HepG2 (cell line): ENCODE measurements around the gene SBK2. TPM values are rescaled to one million over a fixed set of nuclear protein-coding genes. Genes with fewer than 3 reads are reported as not detected.

Source experiments
- ATAC-seq: fragments of 200-7000 bp; cut with Tn5 transposase; 3 replicates; pipeline ENCODE4 v1.9.1; 2020; ENCODE audit warnings: mild to moderate bottlenecking, moderate library complexity
- BruUV-seq: library from RNA; stranded (reverse); fragments of 400-500 nt; replicated peaks from 2 replicates; lab custom pipeline; 2021; lab: Mats Ljungman, UMichigan
- CTCF ChIA-PET: fragments of 300-600 bp; formaldehyde crosslinking; extraction: SDS; loops from one replicate; lab custom pipeline; 2021; ENCODE audit warnings: low total read pairs, inconsistent platforms, low intra/inter-chr PET ratio; lab: Yijun Ruan, JAX
- POLR2A ChIA-PET: fragments of 350-600 bp; sonication (Branson Sonifier 250); formaldehyde crosslinking; loops from one replicate; lab custom pipeline; 2020; ENCODE audit warnings: antibody characterized with exemption, inconsistent platforms; lab: Yijun Ruan, JAX
- DNase-seq: peaks from one replicate; pipeline ENCODE4 v3.0.0-alpha.2; 2015; ENCODE audit warnings: low spot score
- FAIRE-seq: peaks from 3 replicates; lab custom pipeline; 2011; peaks lifted over from hg19 to GRCh38; lab: Jason Lieb, UNC
- H2AFZ ChIP-seq: one replicate; pipeline ENCODE4 v1.6.1; 2011; ENCODE audit warnings: low read length, inconsistent platforms
- H3K27ac ChIP-seq: fragments of 300-600 bp; 3 replicates; pipeline ENCODE4 v1.8.0; 2011; ENCODE audit warnings: mixed run types, mild to moderate bottlenecking, mixed read lengths, low read length, inconsistent platforms; ENCODE audit not compliant: insufficient read depth; ENCODE audit errors: extremely low read length
- H3K27me3 ChIP-seq, 2 experiments: fragments of 200-600 bp in 1 of 2; 2 replicates in 1 of 2; 3 replicates in 1 of 2; pipeline versions ENCODE4 v1.6.0 to v1.8.0; 2011; ENCODE audit warnings: low read length in 2 of 2, mild to moderate bottlenecking in 2 of 2, moderate library complexity in 2 of 2, inconsistent platforms in 1 of 2; ENCODE audit not compliant: insufficient read depth in 2 of 2, control insufficient read depth in 1 of 2
- H3K36me3 ChIP-seq, 2 experiments: fragments of 200-600 bp in 1 of 2; replicated peaks in 1 of 2; 2 replicates in 1 of 2; 3 replicates in 1 of 2; pipeline versions ENCODE4 v1.5.1 to v1.8.0; 2011; ENCODE audit warnings: low read length in 2 of 2, inconsistent platforms in 1 of 2; ENCODE audit not compliant: insufficient read depth in 2 of 2, control insufficient read depth in 1 of 2
- H3K4me1 ChIP-seq: 2 replicates; pipeline ENCODE4 v1.5.1; 2012; ENCODE audit warnings: low read length, inconsistent platforms; ENCODE audit not compliant: insufficient read depth
- H3K4me2 ChIP-seq: 2 replicates; pipeline ENCODE4 v1.6.0; 2011; ENCODE audit warnings: low read depth, low read length, inconsistent platforms
- H3K4me3 ChIP-seq, 3 experiments: fragments of 200-600 bp in 1 of 3; sonication (generic), shearing (Covaris generic) in 1 of 3; replicated peaks in 1 of 3; 2 replicates each; pipeline ENCODE4 v1.5.1; 2011 to 2016; ENCODE audit warnings: low read length in 3 of 3, inconsistent platforms in 2 of 3, low read depth in 2 of 3, mild to moderate bottlenecking in 2 of 3, control low read depth in 1 of 3, mixed read lengths in 1 of 3; ENCODE audit not compliant: insufficient read depth in 1 of 3
- H3K79me2 ChIP-seq: one replicate; pipeline ENCODE4 v1.6.1; 2011; ENCODE audit warnings: low read length, inconsistent platforms; ENCODE audit not compliant: insufficient read depth
- H3K9ac ChIP-seq: 2 replicates; pipeline ENCODE4 v1.6.0; 2011; ENCODE audit warnings: mild to moderate bottlenecking, low read depth, low read length, inconsistent platforms; ENCODE audit not compliant: insufficient read depth
- H3K9me3 ChIP-seq: 2 replicates; pipeline ENCODE4 v1.5.1; 2012; ENCODE audit warnings: mild to moderate bottlenecking, low read length
- H4K20me1 ChIP-seq: 2 replicates; pipeline ENCODE4 v1.6.0; 2011; ENCODE audit warnings: inconsistent platforms, mild to moderate bottlenecking, low read length, moderate library complexity; ENCODE audit not compliant: insufficient read depth
- ATF7-NPFF ChIP-seq: sonication (generic); formaldehyde crosslinking; IDR thresholded peaks from 2 replicates; pipeline ENCODE4 v1.8.1; 2023; ENCODE audit warnings: mild to moderate bottlenecking, low read depth, missing genetic modification reagents, moderate library complexity
- DMAP1 ChIP-seq: IDR thresholded peaks from 2 replicates; pipeline ENCODE4 v1.6.1; 2016
- NFE2L2 ChIP-seq: fragments of 150-350 bp; IDR thresholded peaks from 2 replicates; pipeline ENCODE4 v1.6.1; 2014; ENCODE audit warnings: low read length
- NR2F2 ChIP-seq: IDR thresholded peaks from 2 replicates; pipeline ENCODE4 v1.6.1; 2012; ENCODE audit warnings: low read depth, inconsistent platforms, borderline replicate concordance
- PCBP2 ChIP-seq: fragments of 200-400 bp; formaldehyde crosslinking; optimal IDR thresholded peaks from 2 replicates; pipeline ENCODE3; 2018; ENCODE audit warnings: low read length, low read depth; ENCODE audit not compliant: poor library complexity, severe bottlenecking
- SETDB1 ChIP-seq: sonication (generic); formaldehyde crosslinking; IDR thresholded peaks from 2 replicates; pipeline ENCODE4 v1.5.1; 2020; ENCODE audit warnings: missing genetic modification reagents, mild to moderate bottlenecking, borderline replicate concordance
- TBX3 ChIP-seq: fragments of 450-650 bp; IDR thresholded peaks from 2 replicates; pipeline ENCODE4 v1.6.1; 2017; ENCODE audit warnings: antibody characterized with exemption, mild to moderate bottlenecking, inconsistent platforms, borderline replicate concordance
- TIGD3 ChIP-seq: sonication (generic); formaldehyde crosslinking; IDR thresholded peaks from 2 replicates; pipeline ENCODE4 v1.5.1; 2020; ENCODE audit warnings: mild to moderate bottlenecking, missing genetic modification reagents, borderline replicate concordance
- ZBTB7A ChIP-seq: sonication (generic); formaldehyde crosslinking; IDR thresholded peaks from 2 replicates; pipeline ENCODE4 v1.8.0; 2022; ENCODE audit warnings: mild to moderate bottlenecking, missing genetic modification reagents
- ZMYM3 ChIP-seq: sonication (generic); formaldehyde crosslinking; IDR thresholded peaks from 2 replicates; pipeline ENCODE4 v1.5.1; 2020; ENCODE audit warnings: mild to moderate bottlenecking, missing genetic modification reagents
- ZNF414 ChIP-seq: sonication (generic); formaldehyde crosslinking; IDR thresholded peaks from 2 replicates; pipeline ENCODE4 v1.5.0; 2020; ENCODE audit warnings: missing genetic modification reagents
- ZNF549 ChIP-seq: sonication (generic); formaldehyde crosslinking; IDR thresholded peaks from 2 replicates; pipeline ENCODE4 v1.5.0; 2020; ENCODE audit warnings: missing genetic modification reagents
- ZNF558 ChIP-seq: sonication (generic); formaldehyde crosslinking; IDR thresholded peaks from 2 replicates; pipeline ENCODE4 v1.9.0; 2022; ENCODE audit warnings: mild to moderate bottlenecking, missing genetic modification reagents, borderline replicate concordance
- ZSCAN20 ChIP-seq: sonication (generic); formaldehyde crosslinking; IDR thresholded peaks from 2 replicates; pipeline ENCODE4 v1.4.0; 2020; ENCODE audit warnings: missing genetic modification reagents, mild to moderate bottlenecking, borderline replicate concordance
- WGBS: methylation state at CpG from one replicate; pipeline ENCODE4 v1.1.6; 2017; ENCODE audit warnings: low lambda C conversion rate; 5-methylcytosine and 5-hydroxymethylcytosine counted together
- in situ Hi-C: cut with HindIII; loops from 2 replicates; pipeline ENCODE4 v1.10.0; 2017; ENCODE audit warnings: low pct_unique_long_range_greater_than_20kb; ENCODE audit not compliant: extremely low pct_ligation_motif_present
- intact Hi-C: fragments of 100-400 bp; cut with micrococcal nuclease; formaldehyde crosslinking; loops from one replicate; pipeline ENCODE4 v1.10.0; 2022; ENCODE audit not compliant: unreplicated experiment
- polyA plus RNA-seq, 8 experiments: library from polyadenylated mRNA; depleted of rRNA in 3 of 8; stranded (reverse) in 7 of 8; unstranded in 1 of 8; fragments of >200 nt; fragmentation: Illumina TruSeq in 4 of 8; extraction: Trizol in 4 of 8; gene quantifications; 2 replicates each; pipeline versions ENCODE4 v1.2.1 to v1.2.3, GENCODE V29; 2011 to 2016; ENCODE audit warnings: low read depth in 4 of 8, missing spikeins in 1 of 8, mixed read lengths in 1 of 8; ENCODE audit not compliant: insufficient read depth in 1 of 8
- total RNA-seq, 5 experiments: library from RNA; depleted of rRNA; stranded (reverse); fragments of >200 nt; fragmentation: Illumina TruSeq; extraction: Trizol; gene quantifications; 2 replicates each; pipeline ENCODE4 v1.2.3, GENCODE V29; 2016; ENCODE audit warnings: low read depth in 1 of 5

The SBK2 gene
- total and polyA plus RNA-seq, 2 of the 13 experiments (the other 11 are each of a cell fraction or from before 2014, with no cell fraction given): 0.24 TPM; not detected in 1

- WGBS: 34% methylated on average over 18 of the region's 26 CpGs
Observed at GRCh38 chr19:55500368-55500952, 36.5 kb downstream of the SBK2 start.

More at GRCh38 chr19:55500368-55500952, 36.5 kb downstream of the SBK2 start:
- Histone ChIP-seq H3K36me3 (no peaks in the 10 kb centered on the region), H3K27me3 (peaks cover 6 to 64% of the 10 kb centered on the region in 2 experiments), H3K9me3 (no peaks in the 10 kb centered on the region), H3K9ac (no peak overlapping the region), H4K20me1 (no peaks in the 10 kb centered on the region), H3K4me1 (peaks cover 11% of the 10 kb centered on the region; the same call in 1 of the 2 replicates), H3K4me3 (no peak overlapping the region), H2AFZ (no peak overlapping the region), H3K79me2 (no peaks in the 10 kb centered on the region), H3K27ac (no peak overlapping the region), H3K4me2 (no peak overlapping the region)
- intact Hi-C loops: no loop called here
- no TSS peak for BruUV-seq
- in situ Hi-C loops: no loop called here
- FAIRE-seq (no peak), DNase-seq (no peak), ATAC-seq (no peak)
- CTCF ChIA-PET: no interaction called here
- POLR2A ChIA-PET: no interaction called here
- TF ChIP-seq ZNF549 (CRISPR knock-in tag) (no peak), SETDB1 (CRISPR knock-in tag) (no peak), NR2F2 (no peak), PCBP2 (no peak), DMAP1 (CRISPR knock-in tag) (no peak), ZBTB7A (CRISPR knock-in tag) (no peak), TBX3 (no peak), ZNF414 (CRISPR knock-in tag) (no peak), TIGD3 (no peak), ZMYM3 (no peak), NFE2L2 (no peak), ZSCAN20 (CRISPR knock-in tag) (no peak), ATF7-NPFF (no peak), ZNF558 (CRISPR knock-in tag) (no peak)
